Stimulated activated CD4-positive, alpha-beta T cell treated with anti-CD3 and anti-CD28 coated beads, TNF-alpha, amount 100 ng/mL, for 48 hours (primary cell): Measurements from ENCODE around the gene OMD.
"Not testable (repeated sequence)": the region's sequence is repeated elsewhere in the genome, so short reads cannot be mapped to it uniquely, and the experiment has no call there.

Experiments used
- DNase-seq, 3 donors: peaks; one replicate each; pipeline ENCODE4 v3.0.0-alpha.2; 2020; ENCODE audit warnings: low read depth in 3 of 3

OMD gene

GRCh38 chr9:92411157-92411556, 13.1 kb downstream of the OMD start:
- DNase-seq = not testable (repeated sequence)

- no peak for DNase-seq
Measured at GRCh38 chr9:92408747-92409478, 15.4 kb downstream of the OMD start.

- DNase-seq = no peak
Measured at GRCh38 chr9:92407818-92408217, 16.5 kb downstream of the OMD start.

- DNase-seq = no peak
Measured at GRCh38 chr9:92406477-92406876, 17.8 kb downstream of the OMD start.

- no peak for DNase-seq
Measured at GRCh38 chr9:92405818-92406217, 18.5 kb downstream of the OMD start.

- DNase-seq = no peak
Measured at GRCh38 chr9:92404042-92404836, 20.0 kb downstream of the OMD start, which contains the start of gene OGN. Gene OGN (minus strand): TSS chr9:92404578. CDS start chr9:92403407, 1,171 bp downstream.

- no peak for DNase-seq
Measured at GRCh38 chr9:92402826-92403745, 21.2 kb downstream of the OMD start.

- no peak for DNase-seq
Measured at GRCh38 chr9:92402360-92402759, 21.9 kb downstream of the OMD start.

GRCh38 chr9:92397853-92398252, 26.4 kb downstream of the OMD start:
- DNase-seq = no peak

GRCh38 chr9:92395617-92396016, 28.7 kb downstream of the OMD start:
- DNase-seq = no peak

- no peak for DNase-seq
Measured at GRCh38 chr9:92393686-92394085, 30.6 kb downstream of the OMD start.

- DNase-seq = no peak
Measured at GRCh38 chr9:92392690-92393089, 31.6 kb downstream of the OMD start.

- no peak for DNase-seq
Measured at GRCh38 chr9:92385953-92386352, 38.3 kb downstream of the OMD start.

GRCh38 chr9:92385477-92385876, 38.8 kb downstream of the OMD start:
- DNase-seq = no peak

- no peak for DNase-seq
Measured at GRCh38 chr9:92385001-92385400, 39.3 kb downstream of the OMD start.

GRCh38 chr9:92384375-92384774, 39.9 kb downstream of the OMD start:
- no peak for DNase-seq

- DNase-seq = no peak
Measured at GRCh38 chr9:92381775-92382174, 42.5 kb downstream of the OMD start.

- no peak for DNase-seq
Measured at GRCh38 chr9:92380603-92381002, 43.7 kb downstream of the OMD start.

- DNase-seq = no peak
Measured at GRCh38 chr9:92378865-92379560, 45.3 kb downstream of the OMD start.

- DNase-seq = no peak
Measured at GRCh38 chr9:92377876-92378275, 46.4 kb downstream of the OMD start.

GRCh38 chr9:92373167-92373566, 51.1 kb downstream of the OMD start:
- DNase-seq = no peak
